ENCODE measurements around the gene TMEM255B.

TMEM255B gene

DNA sequence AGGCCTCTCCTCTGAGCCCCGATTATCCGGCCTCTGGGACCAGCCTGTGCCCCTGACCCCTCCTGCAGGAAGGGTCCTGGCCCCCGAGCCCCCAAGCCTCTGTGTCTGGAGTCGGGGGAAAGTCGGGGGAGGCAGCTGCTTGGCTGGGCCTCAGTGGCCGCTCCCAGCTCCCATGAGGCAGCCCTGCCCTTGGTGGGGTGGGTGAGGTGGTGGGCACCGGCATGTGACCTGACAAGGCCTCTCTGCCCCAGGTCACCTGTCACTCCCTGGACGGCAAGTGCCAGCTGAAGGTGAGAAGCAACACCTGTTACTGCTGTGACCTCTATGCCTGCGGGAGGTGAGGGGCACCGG is 41.5 kb downstream of the TMEM255B start:
- ATAC-seq: no peak
- TF ChIP-seq ZFP3 (CRISPR knock-in tag; IDR thresholded peaks at IDR 0.05): no peak
- TF ChIP-seq, protein P1, sequence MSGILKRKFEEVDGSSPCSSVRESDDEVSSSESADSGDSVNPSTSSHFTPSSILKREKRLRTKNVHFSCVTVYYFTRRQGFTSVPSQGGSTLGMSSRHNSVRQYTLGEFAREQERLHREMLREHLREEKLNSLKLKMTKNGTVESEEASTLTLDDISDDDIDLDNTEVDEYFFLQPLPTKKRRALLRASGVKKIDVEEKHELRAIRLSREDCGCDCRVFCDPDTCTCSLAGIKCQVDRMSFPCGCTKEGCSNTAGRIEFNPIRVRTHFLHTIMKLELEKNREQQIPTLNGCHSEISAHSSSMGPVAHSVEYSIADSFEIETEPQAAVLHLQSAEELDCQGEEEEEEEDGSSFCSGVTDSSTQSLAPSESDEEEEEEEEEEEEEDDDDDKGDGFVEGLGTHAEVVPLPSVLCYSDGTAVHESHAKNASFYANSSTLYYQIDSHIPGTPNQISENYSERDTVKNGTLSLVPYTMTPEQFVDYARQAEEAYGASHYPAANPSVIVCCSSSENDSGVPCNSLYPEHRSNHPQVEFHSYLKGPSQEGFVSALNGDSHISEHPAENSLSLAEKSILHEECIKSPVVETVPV (CRISPR knock-in tag; IDR thresholded peaks at IDR 0.05): no peak
- no peak for TF ChIP-seq ZNF565 (CRISPR knock-in tag; conservative IDR thresholded peaks at IDR 0.05; ENCODE audit: low read depth)
- no peak for TF ChIP-seq TSHZ2 (CRISPR knock-in tag; IDR thresholded peaks at IDR 0.05)
- TF ChIP-seq OSR1 (CRISPR knock-in tag; IDR thresholded peaks at IDR 0.05): no peak
- no peak for TF ChIP-seq BACH2 (CRISPR knock-in tag; IDR thresholded peaks at IDR 0.05; ENCODE audit: borderline replicate concordance)
- no peak for TF ChIP-seq RARB (CRISPR knock-in tag; IDR thresholded peaks at IDR 0.05)
- no peak for TF ChIP-seq ARNTL (CRISPR knock-in tag; IDR thresholded peaks at IDR 0.05; ENCODE audit: borderline replicate concordance, low read depth)
- TF ChIP-seq ZC3H10 (CRISPR knock-in tag; IDR thresholded peaks at IDR 0.05): no peak
- no peak for TF ChIP-seq TOX (CRISPR knock-in tag; IDR thresholded peaks at IDR 0.05; ENCODE audit: borderline replicate concordance)
- TF ChIP-seq ZFP30 (CRISPR knock-in tag; IDR thresholded peaks at IDR 0.05): no peak
- TF ChIP-seq SNAI2 (CRISPR knock-in tag; IDR thresholded peaks at IDR 0.05): no peak
- TF ChIP-seq, protein P2, sequence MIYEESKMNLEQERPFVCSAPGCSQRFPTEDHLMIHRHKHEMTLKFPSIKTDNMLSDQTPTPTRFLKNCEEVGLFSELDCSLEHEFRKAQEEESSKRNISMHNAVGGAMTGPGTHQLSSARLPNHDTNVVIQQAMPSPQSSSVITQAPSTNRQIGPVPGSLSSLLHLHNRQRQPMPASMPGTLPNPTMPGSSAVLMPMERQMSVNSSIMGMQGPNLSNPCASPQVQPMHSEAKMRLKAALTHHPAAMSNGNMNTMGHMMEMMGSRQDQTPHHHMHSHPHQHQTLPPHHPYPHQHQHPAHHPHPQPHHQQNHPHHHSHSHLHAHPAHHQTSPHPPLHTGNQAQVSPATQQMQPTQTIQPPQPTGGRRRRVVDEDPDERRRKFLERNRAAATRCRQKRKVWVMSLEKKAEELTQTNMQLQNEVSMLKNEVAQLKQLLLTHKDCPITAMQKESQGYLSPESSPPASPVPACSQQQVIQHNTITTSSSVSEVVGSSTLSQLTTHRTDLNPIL (CRISPR knock-in tag; IDR thresholded peaks at IDR 0.05; ENCODE audit: low read depth): no peak
- TF ChIP-seq ZNF8 (CRISPR knock-in tag; IDR thresholded peaks at IDR 0.05): no peak
- TF ChIP-seq TCF4 (CRISPR knock-in tag; IDR thresholded peaks at IDR 0.05; ENCODE audit: borderline replicate concordance): no peak

- no peak for ATAC-seq
- no peak for TF ChIP-seq POU6F1 (CRISPR knock-in tag; IDR thresholded peaks at IDR 0.05; ENCODE audit: borderline replicate concordance, low read depth)
- TF ChIP-seq, protein P3, sequence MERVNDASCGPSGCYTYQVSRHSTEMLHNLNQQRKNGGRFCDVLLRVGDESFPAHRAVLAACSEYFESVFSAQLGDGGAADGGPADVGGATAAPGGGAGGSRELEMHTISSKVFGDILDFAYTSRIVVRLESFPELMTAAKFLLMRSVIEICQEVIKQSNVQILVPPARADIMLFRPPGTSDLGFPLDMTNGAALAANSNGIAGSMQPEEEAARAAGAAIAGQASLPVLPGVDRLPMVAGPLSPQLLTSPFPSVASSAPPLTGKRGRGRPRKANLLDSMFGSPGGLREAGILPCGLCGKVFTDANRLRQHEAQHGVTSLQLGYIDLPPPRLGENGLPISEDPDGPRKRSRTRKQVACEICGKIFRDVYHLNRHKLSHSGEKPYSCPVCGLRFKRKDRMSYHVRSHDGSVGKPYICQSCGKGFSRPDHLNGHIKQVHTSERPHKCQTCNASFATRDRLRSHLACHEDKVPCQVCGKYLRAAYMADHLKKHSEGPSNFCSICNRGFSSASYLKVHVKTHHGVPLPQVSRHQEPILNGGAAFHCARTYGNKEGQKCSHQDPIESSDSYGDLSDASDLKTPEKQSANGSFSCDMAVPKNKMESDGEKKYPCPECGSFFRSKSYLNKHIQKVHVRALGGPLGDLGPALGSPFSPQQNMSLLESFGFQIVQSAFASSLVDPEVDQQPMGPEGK (CRISPR knock-in tag; IDR thresholded peaks at IDR 0.05; ENCODE audit: borderline replicate concordance): no peak
Observed at GRCh38 chr13:113801289-113801961, 42.4 kb downstream of the TMEM255B start.

GRCh38 chr13:113802090-113802531 is 43.1 kb downstream of the TMEM255B start:
- ATAC-seq: peak; percentile 93
- TF ChIP-seq OSR1 (CRISPR knock-in tag; IDR thresholded peaks at IDR 0.05) (no peak), TCF4 (CRISPR knock-in tag; IDR thresholded peaks at IDR 0.05; ENCODE audit: borderline replicate concordance) (no peak), SNAI2 (CRISPR knock-in tag; IDR thresholded peaks at IDR 0.05) (no peak), GLIS3 (CRISPR knock-in tag; IDR thresholded peaks at IDR 0.05) (no peak), ZC3H10 (CRISPR knock-in tag; IDR thresholded peaks at IDR 0.05) (no peak), ARNTL (CRISPR knock-in tag; IDR thresholded peaks at IDR 0.05; ENCODE audit: borderline replicate concordance, low read depth) (no peak), RARB (CRISPR knock-in tag; IDR thresholded peaks at IDR 0.05) (no peak), TOX (CRISPR knock-in tag; IDR thresholded peaks at IDR 0.05; ENCODE audit: borderline replicate concordance) (no peak), ZFP3 (CRISPR knock-in tag; IDR thresholded peaks at IDR 0.05) (no peak), TSHZ2 (CRISPR knock-in tag; IDR thresholded peaks at IDR 0.05) (no peak), ZNF70 (CRISPR knock-in tag; IDR thresholded peaks at IDR 0.05) (no peak), ZNF565 (CRISPR knock-in tag; conservative IDR thresholded peaks at IDR 0.05; ENCODE audit: low read depth) (no peak), ZFP30 (CRISPR knock-in tag; IDR thresholded peaks at IDR 0.05) (no peak)
- TF ChIP-seq, protein P3 (CRISPR knock-in tag; IDR thresholded peaks at IDR 0.05; ENCODE audit: borderline replicate concordance): no peak
- TF ChIP-seq, protein P1 (CRISPR knock-in tag; IDR thresholded peaks at IDR 0.05): no peak
